Measurements from ENCODE around the gene CAMKMT.
"Not testable (repeated sequence)": the region's sequence is repeated elsewhere in the genome, so short reads cannot be mapped to it uniquely, and the experiment has no call there.

The CAMKMT gene

DNA sequence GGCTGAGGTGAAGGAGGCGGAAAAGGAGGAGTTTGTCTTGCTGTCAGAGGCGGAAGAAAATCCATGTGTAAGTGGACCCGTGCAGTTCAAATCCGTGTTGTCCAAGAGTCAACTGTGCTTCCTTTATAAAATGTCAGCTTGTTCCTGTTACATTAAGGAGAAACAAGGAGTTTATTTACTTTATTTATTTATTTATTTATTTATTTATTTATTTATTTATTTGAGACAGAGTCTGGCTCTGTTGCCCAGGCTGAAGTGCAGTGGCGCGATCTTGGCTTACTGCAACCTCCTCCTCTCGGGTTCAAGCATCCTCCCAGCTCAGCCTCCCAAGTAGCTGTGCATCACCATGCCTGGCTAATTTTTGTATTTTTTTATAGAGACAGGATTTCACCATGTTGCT lies 143.9 kb downstream of the CAMKMT start:
- not testable (repeated sequence) for DNase-seq (ENCODE audit: low read depth in 2 of 2)

GRCh38 chr2:44510246-44510645 lies 148.5 kb downstream of the CAMKMT start:
- DNase-seq (ENCODE audit: low read depth in 2 of 2), result no peak

- no peak for DNase-seq (ENCODE audit: low read depth in 2 of 2)
These were observed 153.7 kb downstream of the CAMKMT start for GRCh38 chr2:44515416-44515815.

DNA sequence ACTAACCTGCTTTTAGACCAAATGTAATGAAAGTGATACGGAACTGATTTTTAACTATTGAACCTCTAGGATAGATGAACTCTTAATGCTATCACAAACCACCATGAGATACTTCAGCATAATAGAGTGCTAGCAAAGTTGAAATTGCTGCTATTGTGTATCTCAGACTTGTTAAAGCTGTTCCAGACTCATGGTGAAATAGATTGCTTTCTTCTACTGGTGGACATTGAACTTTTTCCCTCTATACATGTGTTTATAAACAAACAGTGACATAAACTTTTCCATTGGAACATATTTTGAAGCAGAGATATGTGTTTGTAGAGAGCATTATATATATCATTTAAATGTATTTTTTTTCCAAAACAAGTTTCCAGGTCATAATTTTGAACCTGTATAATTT lies 157.3 kb downstream of the CAMKMT start:
- DNase-seq (ENCODE audit: low read depth in 2 of 2), result no peak

DNA sequence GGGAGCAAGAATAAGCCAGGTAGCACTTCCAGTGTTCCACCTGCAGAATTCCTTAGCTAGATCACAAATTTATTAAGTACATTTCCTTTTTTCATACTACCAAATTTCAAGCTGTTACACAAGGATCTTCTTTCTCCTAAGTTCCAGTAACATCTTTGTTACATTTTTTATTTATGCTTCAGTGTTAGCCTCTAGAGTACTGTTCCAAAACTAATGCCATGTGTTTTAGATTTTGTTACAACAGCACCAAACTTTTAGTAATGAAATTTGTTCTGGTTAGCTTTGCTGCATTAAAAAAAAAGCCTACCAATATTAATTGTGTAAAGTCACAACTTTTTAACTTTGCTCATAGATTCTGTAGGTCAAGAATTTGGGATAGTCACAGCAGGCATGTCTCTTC lies 161.1 kb downstream of the CAMKMT start:
- DNase-seq (ENCODE audit: low read depth in 2 of 2), result no peak

GRCh38 chr2:44524347-44524926 lies 162.7 kb downstream of the CAMKMT start:
- no peak for DNase-seq (ENCODE audit: low read depth in 2 of 2)

GRCh38 chr2:44526352-44526751 lies 164.6 kb downstream of the CAMKMT start:
- DNase-seq (ENCODE audit: low read depth in 2 of 2), result no peak

DNA sequence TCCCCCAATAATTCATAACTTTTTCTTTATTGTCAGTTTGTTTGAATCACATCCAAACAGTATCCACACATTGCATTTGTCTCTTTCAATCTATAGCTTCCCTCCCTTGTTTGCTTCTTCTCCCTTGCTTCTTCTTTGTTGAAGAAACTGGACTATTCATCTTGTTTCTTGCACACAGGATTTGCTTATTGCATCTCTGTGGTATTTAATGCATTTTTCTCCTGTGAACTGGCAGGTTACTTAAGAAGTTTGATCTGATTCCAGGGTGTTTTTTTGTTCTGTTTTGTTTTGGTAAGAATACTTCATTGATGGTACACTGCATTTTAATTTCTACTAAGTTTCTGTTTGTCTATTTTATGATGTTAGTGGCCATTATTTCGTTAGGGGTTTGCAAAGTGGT lies 166.8 kb downstream of the CAMKMT start:
- no peak for DNase-seq (ENCODE audit: low read depth in 2 of 2)

- no peak for DNase-seq (ENCODE audit: low read depth in 2 of 2)
These were observed 167.7 kb downstream of the CAMKMT start for GRCh38 chr2:44529448-44529847.

DNA sequence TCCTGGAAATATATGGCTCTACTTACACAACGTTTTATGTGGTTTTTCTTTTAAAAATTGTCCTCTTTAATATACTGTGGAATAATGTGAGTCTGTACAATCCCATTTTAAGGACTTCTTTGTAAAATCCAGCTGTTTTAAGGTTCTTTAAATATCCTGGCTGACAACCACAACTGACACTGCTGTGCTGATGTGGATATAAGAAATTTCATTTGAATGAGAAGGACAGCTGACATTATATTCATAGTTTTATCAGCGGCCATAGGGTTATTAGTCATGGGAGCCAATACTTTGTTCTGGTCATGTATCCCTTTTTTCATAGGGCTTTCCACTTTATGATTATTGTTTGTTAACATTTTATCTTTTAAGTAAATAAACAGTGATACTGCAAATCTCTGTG lies 169.5 kb downstream of the CAMKMT start:
- no peak for DNase-seq (ENCODE audit: low read depth in 2 of 2)

GRCh38 chr2:44532031-44532430 lies 170.3 kb downstream of the CAMKMT start:
- DNase-seq (ENCODE audit: low read depth in 2 of 2), result no peak

GRCh38 chr2:44533508-44533907 lies 171.8 kb downstream of the CAMKMT start:
- DNase-seq (ENCODE audit: low read depth in 2 of 2), result no peak

DNA sequence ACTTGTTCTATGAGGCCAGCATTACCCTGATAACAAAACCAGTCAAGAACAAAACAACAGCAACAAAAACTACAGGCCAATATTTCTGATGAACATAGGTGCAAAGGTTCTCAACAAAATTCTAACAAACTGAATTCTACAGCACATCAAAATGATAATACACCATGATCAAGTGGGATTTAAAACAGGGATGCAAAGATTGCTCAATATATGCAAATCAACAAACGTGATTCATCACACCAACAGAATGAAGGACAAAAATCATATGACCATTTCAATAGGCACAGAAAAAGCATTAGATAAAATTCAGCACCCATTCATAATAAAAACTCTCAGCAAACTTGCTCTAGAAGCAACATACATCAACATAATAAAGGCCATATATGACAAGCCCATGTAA lies 173.6 kb downstream of the CAMKMT start:
- no peak for DNase-seq (ENCODE audit: low read depth in 2 of 2)

DNA sequence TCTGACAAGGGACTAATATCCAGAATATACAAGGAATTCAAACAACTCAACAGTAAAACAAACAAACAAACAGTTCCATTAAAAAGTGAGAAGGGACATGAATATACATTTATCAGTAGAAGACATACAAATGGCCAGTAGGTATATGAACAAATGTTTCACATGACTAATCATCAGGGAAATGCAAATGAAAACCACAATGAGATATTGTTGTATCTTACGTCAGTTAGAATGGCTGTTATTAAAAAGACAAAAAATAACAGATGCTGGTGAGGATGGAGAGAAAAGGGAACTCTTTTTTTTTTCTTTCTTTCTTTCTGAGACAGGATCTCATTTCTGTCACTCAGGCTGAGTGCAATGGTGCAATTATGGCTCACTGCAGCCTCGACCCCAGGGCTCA lies 175.5 kb downstream of the CAMKMT start:
- no peak for DNase-seq (ENCODE audit: low read depth in 2 of 2)

- no peak for DNase-seq (ENCODE audit: low read depth in 2 of 2)
These were observed 180.8 kb downstream of the CAMKMT start for GRCh38 chr2:44542520-44542919.

DNA sequence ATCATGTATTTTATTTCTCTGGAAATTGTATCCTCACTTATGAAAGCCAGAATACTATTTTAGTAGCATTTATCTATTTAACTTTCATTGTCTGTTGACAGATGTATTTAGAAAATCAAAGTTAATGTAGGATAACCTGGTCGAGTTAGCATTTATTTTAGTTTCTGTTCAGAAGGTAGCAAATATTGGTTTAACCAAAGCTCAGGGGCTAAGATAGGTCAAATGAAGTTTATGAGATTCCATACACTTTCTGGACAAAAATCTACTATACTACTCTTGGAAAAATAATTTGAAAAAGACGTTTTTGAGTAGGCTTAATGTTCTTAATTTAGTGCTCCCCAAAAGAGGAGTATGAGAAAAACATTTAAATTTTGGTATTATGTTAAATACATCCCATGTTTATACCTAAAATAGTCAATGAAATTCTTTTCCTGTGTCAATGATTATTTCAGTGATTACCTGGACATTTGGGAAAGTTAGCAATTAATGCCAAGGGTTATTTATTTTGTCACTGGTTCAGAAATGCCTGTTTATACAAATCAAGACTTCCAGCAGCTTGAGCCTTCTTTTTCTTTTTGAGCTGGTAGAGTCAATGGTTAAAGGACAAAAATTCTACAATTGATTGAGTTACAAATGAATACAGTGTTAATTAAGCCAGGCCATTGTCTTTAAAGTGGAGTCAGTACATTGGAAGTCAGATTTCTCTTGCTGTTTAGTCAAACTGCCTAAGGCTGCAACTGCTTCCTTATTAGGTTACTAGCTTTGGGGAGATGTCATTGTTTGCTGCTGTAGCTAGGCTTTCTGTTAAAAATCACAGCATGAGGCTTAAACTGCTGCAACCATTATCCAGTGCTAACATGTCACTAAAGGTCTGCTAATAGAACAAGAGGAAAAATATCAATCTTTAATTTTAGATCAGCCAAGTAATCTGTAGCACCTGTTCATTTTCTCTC lies 182.3 kb downstream of the CAMKMT start:
- no peak for DNase-seq (ENCODE audit: low read depth in 2 of 2)

- no peak for DNase-seq (ENCODE audit: low read depth in 2 of 2)
These were observed 183.3 kb downstream of the CAMKMT start for GRCh38 chr2:44545005-44545404.

GRCh38 chr2:44546459-44547127 lies 184.8 kb downstream of the CAMKMT start:
- no peak for DNase-seq (ENCODE audit: low read depth in 2 of 2)

GRCh38 chr2:44547718-44548117 lies 186.0 kb downstream of the CAMKMT start:
- DNase-seq (ENCODE audit: low read depth in 2 of 2), result no peak

DNA sequence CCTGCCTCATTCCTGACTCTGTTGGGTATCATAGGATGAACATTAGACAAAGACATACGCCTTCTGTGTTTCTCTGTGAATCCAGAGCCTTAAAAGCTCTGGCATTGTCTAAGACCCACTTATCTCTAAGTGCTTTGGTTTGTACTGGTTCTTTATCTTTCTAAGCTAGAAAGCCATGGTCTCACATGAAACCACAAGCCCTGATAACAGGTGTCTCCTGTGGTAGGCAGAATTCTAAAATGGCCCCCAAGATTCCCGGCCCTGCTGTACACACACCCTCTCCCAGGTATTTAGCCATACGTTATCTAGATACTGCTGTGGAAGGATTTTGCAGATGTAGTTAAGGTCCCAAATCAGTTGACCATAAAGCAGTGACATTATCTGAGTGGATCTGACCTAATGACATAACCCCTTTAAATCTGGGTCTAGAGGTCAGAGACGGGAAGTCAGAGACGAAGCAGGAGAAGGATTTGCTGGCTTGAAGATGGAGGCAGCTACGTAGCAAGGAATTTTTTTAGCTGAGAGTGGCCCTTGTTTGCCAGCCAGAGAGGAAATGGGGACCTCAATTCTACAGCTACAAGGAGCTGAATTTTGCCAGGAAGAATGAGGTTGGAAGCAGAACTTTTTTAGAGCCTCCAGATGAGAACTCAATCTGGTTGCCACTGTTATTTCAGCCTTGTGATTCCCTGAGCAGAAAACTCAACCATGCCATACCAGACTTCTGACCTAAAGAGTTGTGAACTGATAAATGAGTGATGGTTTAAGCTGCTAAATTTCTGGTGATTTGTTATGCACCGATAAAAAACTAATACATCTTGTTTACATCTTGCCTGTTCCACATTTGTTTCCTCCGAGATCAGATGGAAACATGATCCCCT lies 186.7 kb downstream of the CAMKMT start:
- DNase-seq (ENCODE audit: low read depth in 2 of 2), result no peak

GRCh38 chr2:44549099-44549471 lies 187.3 kb downstream of the CAMKMT start:
- DNase-seq (ENCODE audit: low read depth in 2 of 2), result no peak

DNA sequence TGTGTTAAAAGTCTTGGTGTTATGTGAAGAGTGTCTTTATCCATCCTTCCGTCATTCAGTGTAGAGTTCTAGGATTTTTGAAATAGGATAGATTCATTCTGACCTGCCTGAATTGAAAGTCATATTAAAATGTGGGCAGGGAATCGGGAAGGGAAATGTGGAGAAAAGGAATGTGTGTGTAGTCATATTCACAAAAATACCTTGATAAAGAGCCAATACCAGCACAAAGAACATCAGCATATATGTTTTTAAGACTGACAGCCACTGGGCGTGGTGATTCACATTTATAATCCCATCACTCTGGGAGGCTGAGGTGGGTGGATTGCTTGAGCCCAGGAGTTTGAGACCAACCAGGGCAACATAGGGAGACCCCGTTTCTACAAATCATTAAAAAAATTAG lies 188.1 kb downstream of the CAMKMT start:
- DNase-seq (ENCODE audit: low read depth in 2 of 2), result no peak

Data from stimulated activated CD8-positive, alpha-beta memory T cell treated with anti-CD3 and anti-CD28 coated beads, Interleukin-7, amount 100 ng/mL, for 4 hours (primary cell).